Stomach (tissue), 4 donors: ENCODE results near the gene PCSK7.
A peak's percentile ranks its signal among the peaks of the same experiment; 100 is the strongest.

Experiments used
- POLR2AphosphoS5 ChIP-seq, 3 donors: sonication (generic); formaldehyde crosslinking; IDR thresholded peaks; one replicate each; pipeline ENCODE4 v1.6.1; 2016; ENCODE audit warnings: antibody characterized with exemption in 3 of 3
- TF ChIP-seq, protein P1 (sequence below), 7 experiments: fragments of 450-650 bp in 4 of 7; fragments of 200-600 bp in 3 of 7; sonication (generic) in 3 of 7; IDR thresholded peaks; one replicate each; pipeline ENCODE4 v1.5.1; 2016 to 2019; ENCODE audit warnings: antibody characterized with exemption in 7 of 7, control low read depth in 2 of 7, mild to moderate bottlenecking in 1 of 7

GRCh38 chr11:117205211-117205818, 26.6 kb downstream of the PCSK7 start:
- TF ChIP-seq, protein P1, sequence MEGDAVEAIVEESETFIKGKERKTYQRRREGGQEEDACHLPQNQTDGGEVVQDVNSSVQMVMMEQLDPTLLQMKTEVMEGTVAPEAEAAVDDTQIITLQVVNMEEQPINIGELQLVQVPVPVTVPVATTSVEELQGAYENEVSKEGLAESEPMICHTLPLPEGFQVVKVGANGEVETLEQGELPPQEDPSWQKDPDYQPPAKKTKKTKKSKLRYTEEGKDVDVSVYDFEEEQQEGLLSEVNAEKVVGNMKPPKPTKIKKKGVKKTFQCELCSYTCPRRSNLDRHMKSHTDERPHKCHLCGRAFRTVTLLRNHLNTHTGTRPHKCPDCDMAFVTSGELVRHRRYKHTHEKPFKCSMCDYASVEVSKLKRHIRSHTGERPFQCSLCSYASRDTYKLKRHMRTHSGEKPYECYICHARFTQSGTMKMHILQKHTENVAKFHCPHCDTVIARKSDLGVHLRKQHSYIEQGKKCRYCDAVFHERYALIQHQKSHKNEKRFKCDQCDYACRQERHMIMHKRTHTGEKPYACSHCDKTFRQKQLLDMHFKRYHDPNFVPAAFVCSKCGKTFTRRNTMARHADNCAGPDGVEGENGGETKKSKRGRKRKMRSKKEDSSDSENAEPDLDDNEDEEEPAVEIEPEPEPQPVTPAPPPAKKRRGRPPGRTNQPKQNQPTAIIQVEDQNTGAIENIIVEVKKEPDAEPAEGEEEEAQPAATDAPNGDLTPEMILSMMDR (IDR thresholded peaks at IDR 0.05), result no peak
- peak in 1 of 3 donors; percentile 15 for TF ChIP-seq POLR2AphosphoS5 (IDR thresholded peaks at IDR 0.05)
